Aorta (tissue), 5 donors: ENCODE measurements around the gene COLQ. TPM values are rescaled to one million over a fixed set of nuclear protein-coding genes. Genes with fewer than 3 reads are reported as not detected.
A peak's percentile ranks its signal among the peaks of the same experiment; 100 is the strongest.

ENCODE experiments used
- ATAC-seq: fragments of 200-7000 bp; cut with Tn5 transposase; one replicate; pipeline ENCODE4 v1.9.1; 2022; ENCODE audit warnings: moderate library complexity; ENCODE audit not compliant: low FRiP score
- DNase-seq, 2 donors: peaks; one replicate each; pipeline ENCODE4 v3.0.0-alpha.2; 2020
- H3K27ac ChIP-seq, 2 donors: one replicate each; pipeline ENCODE4 v1.5.1; 2013; ENCODE audit warnings: low read length in 2 of 2, mild to moderate bottlenecking in 2 of 2, moderate library complexity in 2 of 2, control low read depth in 1 of 2, inconsistent platforms in 1 of 2, low read depth in 1 of 2
- H3K27me3 ChIP-seq, 2 donors: one replicate each; pipeline ENCODE4 v1.6.1; 2013; ENCODE audit warnings: control low read depth in 1 of 2, low read length in 1 of 2, mild to moderate bottlenecking in 1 of 2, moderate library complexity in 1 of 2; ENCODE audit not compliant: insufficient read depth in 2 of 2, control insufficient read depth in 1 of 2
- H3K36me3 ChIP-seq, 2 donors: one replicate each; pipeline ENCODE4 v1.6.1; 2013; ENCODE audit warnings: control low read depth in 1 of 2, low read length in 1 of 2, mild to moderate bottlenecking in 1 of 2; ENCODE audit not compliant: insufficient read depth in 2 of 2, control insufficient read depth in 1 of 2
- H3K4me1 ChIP-seq, 2 donors: one replicate each; pipeline ENCODE4 v1.6.1; 2013; ENCODE audit warnings: low read length in 2 of 2, control low read depth in 1 of 2, mild to moderate bottlenecking in 1 of 2, moderate library complexity in 1 of 2; ENCODE audit not compliant: insufficient read depth in 2 of 2, control insufficient read depth in 1 of 2
- H3K4me3 ChIP-seq, 2 donors: one replicate each; pipeline ENCODE4 v1.5.1; 2013; ENCODE audit warnings: low read length in 2 of 2, control low read depth in 1 of 2, mild to moderate bottlenecking in 1 of 2
- H3K9me3 ChIP-seq: one replicate; pipeline ENCODE4 v1.6.1; 2013; ENCODE audit warnings: mild to moderate bottlenecking, low read length; ENCODE audit not compliant: control insufficient read depth
- WGBS, 2 donors: extraction: QIAGEN DNeasy Blood & Tissue Kit; methylation state at CpG; one replicate each; pipeline ENCODE4 v1.1.7; 2013; 5-methylcytosine and 5-hydroxymethylcytosine counted together
- intact Hi-C, 2 donors: fragments of 100-400 bp; cut with DNase I; formaldehyde crosslinking; loops; one replicate each; pipeline versions ENCODE4 v1.14.2 to v1.15.0; 2022
- polyA plus RNA-seq, 2 donors: library from polyadenylated mRNA; stranded (reverse); fragments of 200-250 nt; gene quantifications; one replicate each; pipeline ENCODE4 v1.2.3, GENCODE V29; 2013
- total RNA-seq, 2 donors: library from RNA; stranded (reverse); fragmentation: NEBNext Ultra II Directional; extraction: Animal tissue kit (Norgen Biotek cat#: 25700); gene quantifications; one replicate each; pipeline ENCODE4 v1.2.1, GENCODE V29; 2021
- donor health status: healthy with polysubstance abuse.
- donor health status: Bipolar disorder and iron deficiency.
- donor health status: DM: no; HTN: no; CAD: no.
- donor health status: DM: no; HTN: no; CAD: no.
- donor health status: DM: yes; HTN: yes; CAD: no.

The COLQ gene
- total and polyA plus RNA-seq, 4 donors = 1.8 to 18.7 (median 13.7) TPM

DNA sequence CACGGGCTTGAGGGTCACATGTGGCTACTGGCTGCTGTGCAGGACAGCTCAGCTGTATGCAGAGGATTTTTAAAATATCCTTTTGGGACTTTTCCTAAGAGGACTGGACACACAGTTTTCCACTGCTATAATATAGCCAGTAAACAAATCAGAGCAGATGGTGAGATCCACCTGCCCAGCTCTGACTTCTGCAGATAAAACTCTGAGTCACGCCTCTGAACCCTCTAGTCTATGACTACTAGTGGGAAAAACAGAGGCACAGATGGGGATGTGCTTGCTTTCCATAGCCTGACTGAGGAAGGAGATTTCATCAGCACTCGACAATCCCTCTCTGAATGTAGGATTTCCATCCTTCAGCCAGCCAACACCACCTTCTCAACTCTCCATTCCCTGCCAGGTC is 45.1 kb downstream of the COLQ start:
- Histone ChIP-seq H3K9me3 (no peaks in the 10 kb centered on the region), H3K36me3 (no peaks in the 10 kb centered on the region), H3K4me3 (no peak overlapping the region), H3K4me1 (no peaks in the 10 kb centered on the region), H3K27me3 (no peaks in the 10 kb centered on the region), H3K27ac (no peak overlapping the region)
- 78 to 81% methylated on average over 3 of the region's 3 CpGs for WGBS, 2 donors
- DNase-seq = no peak
- intact Hi-C loops = loop anchor here in 1 of 2 donors (5.0 kb wide), 1 partner anchor 46 kb away; the partner anchor contains the start of gene COLQ
- no peak for ATAC-seq

DNA sequence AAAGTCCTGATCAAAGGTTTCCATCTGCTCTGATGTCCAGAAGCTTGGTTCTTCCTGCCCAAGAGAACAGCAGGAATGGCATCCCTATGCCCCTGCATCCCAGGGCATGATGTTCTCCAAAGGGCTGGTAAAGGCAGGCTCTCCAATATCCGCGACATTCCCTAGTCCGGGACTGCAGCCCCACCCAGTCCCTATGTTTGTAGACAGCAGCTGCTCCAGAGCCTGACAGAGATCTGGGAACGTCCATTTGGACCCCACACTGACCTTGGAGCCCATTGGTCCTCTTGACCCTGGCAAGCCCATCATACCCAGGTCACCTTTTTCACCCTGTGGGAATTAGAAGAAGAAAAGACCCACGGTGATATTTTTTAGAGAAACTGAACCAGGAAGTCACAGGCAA is 46.3 kb downstream of the COLQ start:
- Histone ChIP-seq H3K4me1 (no peaks in the 10 kb centered on the region), H3K4me3 (no peak overlapping the region), H3K27ac (no peak overlapping the region), H3K9me3 (no peaks in the 10 kb centered on the region), H3K36me3 (no peaks in the 10 kb centered on the region), H3K27me3 (no peaks in the 10 kb centered on the region)
- intact Hi-C loops = loop anchor here in 1 of 2 donors (5.0 kb wide), 1 partner anchor 47 kb away; the partner anchor contains the start of gene COLQ
- ATAC-seq = no peak
- 55 to 66% methylated on average over 5 of the region's 5 CpGs for WGBS, 2 donors
- DNase-seq = no peak

DNA sequence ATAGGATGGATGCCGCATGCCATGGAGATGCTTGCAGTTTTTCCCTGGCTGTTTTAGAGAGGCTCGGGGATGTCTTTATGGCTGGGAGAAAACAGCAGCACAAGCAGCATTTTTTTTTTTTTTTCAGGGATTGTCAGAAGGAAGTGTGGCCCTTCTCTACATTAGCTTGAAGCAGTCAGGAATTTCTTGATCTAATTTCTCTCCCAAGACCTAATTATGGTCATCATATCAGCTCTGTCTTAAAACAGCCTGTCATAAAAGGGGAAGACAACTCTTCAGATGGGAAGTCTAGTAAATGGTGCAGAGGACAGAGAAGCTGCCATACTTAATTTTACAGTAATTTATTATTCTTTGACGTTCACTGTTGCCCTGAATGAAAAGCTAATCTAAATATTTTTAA is 49.6 kb downstream of the COLQ start:
- H3K27ac ChIP-seq = no peak overlapping the region
- peaks cover 0 to 3% of the 10 kb centered on the region in 2 donors for H3K4me1 ChIP-seq
- H3K27me3 ChIP-seq = no peaks in the 10 kb centered on the region
- H3K36me3 ChIP-seq = no peaks in the 10 kb centered on the region
- H3K4me3 ChIP-seq = no peak overlapping the region
- WGBS, 2 donors = 75 to 86% methylated on average over 3 of the region's 3 CpGs
- intact Hi-C loops = no loop called here
- no peaks in the 10 kb centered on the region for H3K9me3 ChIP-seq
- DNase-seq (no peak), ATAC-seq (no peak)

DNA sequence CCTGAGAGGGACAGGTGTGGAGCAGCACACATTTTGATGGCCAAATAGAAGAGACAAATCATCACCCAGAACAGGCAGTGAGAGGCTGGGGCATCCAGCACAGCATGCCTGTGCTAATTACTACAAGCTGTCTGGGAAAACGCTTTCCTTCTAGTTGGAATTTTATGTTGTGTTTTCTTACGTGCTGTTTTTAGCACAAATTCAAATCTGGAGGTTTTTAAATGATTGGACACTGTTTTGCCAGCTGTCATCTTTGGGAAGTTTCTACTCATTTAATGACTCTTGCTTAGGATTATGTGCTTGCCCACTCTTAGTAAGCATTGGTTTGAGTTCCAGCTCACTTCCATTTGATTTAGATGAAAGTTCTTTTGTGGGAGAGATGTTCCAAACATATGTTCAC is 50.7 kb downstream of the COLQ start:
- no peak overlapping the region for H3K27ac ChIP-seq
- no peak for ATAC-seq
- intact Hi-C loops = no loop called here
- H3K4me1 ChIP-seq = peaks cover 0 to 3% of the 10 kb centered on the region in 2 donors
- H3K9me3 ChIP-seq = no peaks in the 10 kb centered on the region
- DNase-seq = no peak
- 16 to 22% methylated on average over 2 of the region's 2 CpGs for WGBS, 2 donors
- no peaks in the 10 kb centered on the region for H3K27me3 ChIP-seq
- no peak overlapping the region for H3K4me3 ChIP-seq
- no peaks in the 10 kb centered on the region for H3K36me3 ChIP-seq

DNA sequence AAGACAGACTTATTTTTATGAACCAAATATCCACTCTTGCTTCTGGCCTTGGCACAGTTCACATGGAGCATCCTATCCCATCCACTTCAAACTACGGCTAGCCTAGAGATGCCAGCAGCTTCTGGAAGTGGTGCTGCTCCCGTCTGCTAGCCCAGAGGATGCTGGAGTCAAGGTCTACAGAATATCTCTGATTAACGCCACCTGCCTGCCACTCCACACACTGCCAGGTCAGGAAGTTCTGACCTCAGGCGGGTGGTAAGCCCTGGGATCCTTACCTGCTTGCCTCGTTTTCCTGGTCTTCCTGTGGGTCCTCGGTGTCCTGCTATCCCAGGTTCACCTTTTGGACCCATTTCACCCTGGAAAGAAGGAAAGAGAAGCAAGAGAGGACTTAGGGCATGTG is 51.2 kb downstream of the COLQ start:
- Histone ChIP-seq H3K27me3 (no peaks in the 10 kb centered on the region), H3K9me3 (no peaks in the 10 kb centered on the region), H3K36me3 (no peaks in the 10 kb centered on the region), H3K4me3 (no peak overlapping the region), H3K4me1 (peaks cover 0 to 3% of the 10 kb centered on the region in 2 donors), H3K27ac (no peak overlapping the region)
- 92 to 94% methylated on average over 6 of the region's 6 CpGs for WGBS, 2 donors
- ATAC-seq (no peak), DNase-seq (no peak)
- intact Hi-C loops = no loop called here

DNA sequence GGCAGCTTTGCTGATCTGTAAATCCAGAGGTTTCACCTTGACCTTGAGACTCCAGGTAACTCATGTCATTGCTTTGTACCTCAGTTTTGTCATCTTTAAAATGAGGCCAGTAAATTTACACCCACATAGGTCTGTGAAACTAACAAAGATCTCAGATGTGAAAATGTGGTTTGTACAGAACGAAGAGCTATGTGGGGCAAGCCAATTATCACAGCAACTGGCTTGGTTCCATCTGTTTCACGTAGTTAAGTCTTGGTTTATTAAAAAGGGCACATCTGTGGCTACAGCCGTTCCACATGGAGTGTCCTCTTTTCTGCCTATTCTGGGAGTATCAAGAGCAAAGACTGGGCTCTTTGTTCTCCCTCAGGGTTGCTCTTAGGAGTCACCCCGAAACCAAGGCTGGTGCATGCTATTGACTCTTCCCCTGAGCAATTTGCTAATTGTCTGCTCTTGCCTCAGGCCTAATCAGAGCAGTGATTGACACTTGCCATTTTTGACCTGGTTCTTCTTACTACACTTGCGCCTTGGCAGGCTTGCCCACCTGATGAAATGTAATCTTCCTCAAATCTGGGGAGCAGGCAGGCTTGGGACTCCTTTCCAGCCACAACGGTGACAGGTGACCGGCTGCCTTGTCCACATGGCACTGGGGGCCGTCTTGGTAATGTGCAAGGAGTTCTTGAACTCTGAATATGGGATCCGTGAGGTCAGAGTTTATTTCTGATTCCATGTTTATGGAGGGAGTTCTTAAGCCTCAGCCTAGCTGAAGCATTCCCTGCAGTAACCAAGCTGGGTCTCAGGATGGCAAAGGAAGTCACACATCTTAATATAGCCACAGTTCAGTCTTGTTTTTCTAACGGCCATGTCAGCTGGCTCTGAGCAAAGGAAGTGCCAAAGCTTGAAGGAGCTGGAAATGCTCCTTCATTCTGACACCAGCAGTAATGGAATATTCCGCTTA is 54.0 kb downstream of the COLQ start:
- Histone ChIP-seq H3K4me1 (peaks cover 0 to 3% of the 10 kb centered on the region in 2 donors), H3K9me3 (no peaks in the 10 kb centered on the region), H3K27me3 (no peaks in the 10 kb centered on the region), H3K4me3 (no peak overlapping the region), H3K27ac (peak overlapping the region; percentile 74 to 98), H3K36me3 (peaks cover 0 to 2% of the 10 kb centered on the region in 2 donors)
- ATAC-seq (peak; percentile 77), DNase-seq (peak in 1 of 2 donors; percentile 65)
- WGBS, 2 donors = 42 to 47% methylated on average over 11 of the region's 11 CpGs
- intact Hi-C loops = no loop called here

DNA sequence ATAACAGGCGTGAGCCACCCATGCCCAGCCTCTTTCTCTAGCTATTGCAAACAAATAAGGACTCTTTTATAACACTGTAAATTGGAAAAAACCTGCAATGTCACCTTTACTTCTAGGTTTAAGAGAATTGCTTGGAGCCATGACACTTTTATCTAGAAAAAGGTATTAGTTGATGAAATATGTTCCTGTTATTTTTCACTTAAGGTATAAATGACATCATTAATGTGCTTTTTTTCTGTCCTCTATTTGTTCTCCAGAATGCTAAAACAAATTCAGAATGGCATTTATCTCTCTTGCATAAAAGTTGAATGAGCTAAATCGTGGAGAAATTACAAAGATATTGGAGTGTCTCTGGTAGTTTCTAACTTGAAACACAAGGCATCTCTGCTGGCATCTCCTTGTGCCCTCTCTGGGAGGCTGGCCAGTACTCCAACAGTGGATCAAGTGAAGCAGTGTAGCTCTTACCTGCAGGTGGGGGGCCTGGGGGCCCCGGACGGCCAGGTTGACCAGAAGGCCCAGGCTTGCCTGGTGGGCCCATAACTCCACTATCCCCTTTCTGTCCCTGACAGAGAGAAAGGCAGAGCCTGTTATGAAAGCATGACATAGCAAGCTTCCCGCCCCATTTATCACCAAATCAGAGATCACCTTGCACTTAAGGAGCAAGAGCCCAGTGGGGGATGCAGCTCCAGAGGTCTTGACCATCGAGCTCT is 55.5 kb downstream of the COLQ start:
- intact Hi-C loops = no loop called here

DNA sequence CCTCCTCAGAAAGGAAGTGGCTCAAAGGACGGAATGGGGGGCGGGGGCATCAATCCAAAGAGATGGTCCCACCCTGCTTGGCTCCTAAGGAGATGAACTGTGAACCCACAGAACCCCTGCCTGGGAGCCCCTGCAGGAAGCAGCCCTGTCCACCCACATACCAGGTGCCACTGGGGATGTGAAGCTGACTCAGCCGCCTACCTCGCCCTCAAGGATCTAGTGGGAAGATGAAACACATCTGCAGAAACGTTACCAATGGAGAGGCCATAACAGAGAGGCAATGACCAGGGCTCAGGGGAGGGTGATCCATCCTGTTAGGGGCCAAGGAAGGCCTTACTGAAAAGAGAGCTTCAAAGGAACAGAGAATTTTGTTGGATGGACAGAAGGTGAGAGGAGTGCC is 59.1 kb downstream of the COLQ start:
- Histone ChIP-seq H3K4me3 (no peak overlapping the region), H3K36me3 (peaks cover 0 to 2% of the 10 kb centered on the region in 2 donors), H3K27me3 (no peaks in the 10 kb centered on the region), H3K9me3 (no peaks in the 10 kb centered on the region), H3K4me1 (peaks cover 0 to 1% of the 10 kb centered on the region in 2 donors), H3K27ac (no peak overlapping the region)
- DNase-seq (no peak), ATAC-seq (no peak)
- intact Hi-C loops = no loop called here
- WGBS, 2 donors = 87 to 91% methylated on average over 5 of the region's 5 CpGs

More for the DNA sequence above, 55.5 kb downstream of the COLQ start:
- no peak for ATAC-seq
- Histone ChIP-seq H3K4me1 (peaks cover 0 to 3% of the 10 kb centered on the region in 2 donors), H3K36me3 (peaks cover 0 to 2% of the 10 kb centered on the region in 2 donors), H3K9me3 (no peaks in the 10 kb centered on the region), H3K27me3 (no peaks in the 10 kb centered on the region), H3K27ac (no peak overlapping the region), H3K4me3 (no peak overlapping the region)
- no peak for DNase-seq
- WGBS, 2 donors = 95 to 97% methylated on average over 6 of the region's 6 CpGs
